ENCODE measurements around the gene SZT2.
"Not testable (repeated sequence)": the region's sequence is repeated elsewhere in the genome, so short reads cannot be mapped to it uniquely, and the experiment has no call there.

SZT2 gene

DNA sequence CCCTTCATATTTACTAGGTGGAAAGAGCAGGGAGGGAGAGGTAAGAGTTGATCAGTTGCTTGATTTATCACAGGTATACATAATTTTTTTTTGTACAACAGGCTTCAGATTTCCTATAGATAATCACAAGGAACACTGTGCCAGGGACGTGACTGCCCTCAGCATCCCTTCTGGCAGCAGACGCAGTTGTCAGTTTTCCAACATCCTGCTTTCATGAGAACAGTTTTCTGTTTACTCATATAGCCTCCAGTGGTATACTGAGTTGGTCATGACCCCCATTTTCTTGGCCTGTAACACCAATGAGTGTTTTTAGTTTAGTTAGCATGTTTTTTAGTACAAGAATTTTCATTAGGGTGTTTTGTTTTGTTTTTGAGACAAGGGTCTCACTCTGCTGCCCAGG, 103.1 kb downstream of the SZT2 start:
- no peak for DNase-seq (ENCODE audit: low spot score)

DNA sequence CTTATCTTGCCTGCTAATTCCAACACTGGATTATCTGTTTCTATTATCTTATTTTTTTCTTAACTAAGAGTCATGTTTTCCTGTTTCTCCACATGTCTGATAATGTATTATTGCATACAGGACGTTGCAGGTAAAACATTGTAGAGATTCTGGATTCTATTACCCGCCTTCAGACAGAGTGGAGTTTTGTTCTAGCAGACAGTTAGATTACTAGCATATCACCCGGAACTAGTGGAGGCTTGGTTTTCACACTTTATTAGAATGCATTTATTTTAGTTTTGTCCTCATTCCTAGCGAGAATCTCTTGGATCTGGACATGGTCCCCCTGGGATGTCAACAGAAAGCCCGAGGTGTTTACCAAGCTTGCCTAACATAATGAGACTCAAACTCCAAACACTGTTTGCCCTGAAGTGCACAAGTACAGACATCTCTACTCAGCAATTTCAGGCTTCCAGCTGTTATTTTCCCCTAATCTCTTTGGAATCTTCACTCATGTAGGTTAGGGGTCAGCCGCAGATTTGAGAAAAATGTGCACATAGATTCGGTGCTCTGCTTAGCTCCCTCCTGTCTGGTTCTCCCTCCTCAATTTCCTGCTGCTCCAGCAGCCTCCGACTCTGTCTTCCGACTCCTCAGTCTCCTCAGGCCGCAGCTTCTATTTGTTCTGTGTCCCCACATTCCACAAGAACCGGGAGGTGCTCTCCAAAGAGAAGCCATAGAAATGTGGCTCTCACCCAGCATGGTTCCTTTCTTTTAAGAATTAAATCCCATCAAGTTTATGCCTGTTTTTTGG, 104.2 kb downstream of the SZT2 start:
- DNase-seq (ENCODE audit: low spot score), result no peak

DNA sequence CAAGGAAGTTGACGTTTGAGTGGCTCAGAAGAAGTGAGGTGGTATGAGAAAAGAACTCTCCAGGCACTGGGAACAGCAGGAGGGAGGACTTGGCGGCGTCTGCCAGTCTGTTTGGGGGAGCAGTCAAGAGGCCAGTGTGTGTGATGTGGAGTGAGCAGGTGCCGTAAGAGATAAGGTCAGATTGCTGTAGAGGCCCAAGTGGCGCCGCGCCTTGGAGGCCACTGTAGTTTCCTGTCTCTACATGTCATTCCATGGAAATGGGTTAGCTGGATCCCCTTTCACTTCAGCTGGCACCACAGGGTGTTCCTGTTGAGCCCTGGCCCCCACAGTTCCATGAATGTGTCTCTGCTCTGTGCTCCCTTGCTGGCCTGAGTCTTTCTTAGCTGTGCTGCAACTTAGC, 105.5 kb downstream of the SZT2 start:
- no peak for DNase-seq (ENCODE audit: low spot score)

DNA sequence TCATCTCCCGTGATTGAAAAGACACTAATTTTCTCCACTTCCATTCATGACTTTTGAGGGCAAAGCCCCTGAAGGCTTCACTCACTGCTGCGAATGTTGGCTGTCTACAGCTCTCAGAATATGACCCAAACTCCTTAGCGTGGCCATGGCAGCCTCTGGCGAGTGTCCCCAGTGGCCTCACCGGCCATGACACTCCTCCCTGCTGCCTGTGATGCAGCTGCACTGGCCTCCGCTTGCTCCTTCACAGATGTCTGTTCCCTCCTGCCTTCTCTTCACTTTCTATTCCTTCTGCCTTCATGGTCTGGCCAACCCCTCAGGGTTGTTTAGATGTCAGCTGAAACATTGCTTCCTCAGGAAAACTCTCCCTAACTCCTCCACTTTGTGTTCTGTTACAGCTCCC, 110.2 kb downstream of the SZT2 start:
- DNase-seq (ENCODE audit: low spot score), result no peak

DNA sequence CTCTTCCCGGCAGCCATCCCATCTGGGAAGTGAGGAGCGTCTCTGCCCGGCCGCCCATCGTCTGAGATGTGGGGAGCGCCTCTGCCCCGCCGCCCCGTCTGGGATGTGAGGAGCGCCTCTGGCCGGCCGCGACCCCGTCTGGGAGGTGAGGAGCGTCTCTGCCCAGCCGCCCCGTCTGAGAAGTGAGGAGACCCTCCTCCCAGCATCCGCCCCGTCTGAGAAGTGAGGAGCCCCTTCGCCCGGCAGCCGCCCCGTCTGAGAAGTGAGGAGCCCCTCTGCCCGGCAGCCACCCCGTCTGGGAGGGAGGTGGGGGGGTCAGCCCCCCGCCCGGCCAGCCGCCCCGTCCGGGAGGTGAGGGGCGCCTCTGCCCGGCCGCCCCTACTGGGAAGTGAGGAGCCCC, 112.1 kb downstream of the SZT2 start:
- DNase-seq (ENCODE audit: low spot score), result not testable (repeated sequence)

DNA sequence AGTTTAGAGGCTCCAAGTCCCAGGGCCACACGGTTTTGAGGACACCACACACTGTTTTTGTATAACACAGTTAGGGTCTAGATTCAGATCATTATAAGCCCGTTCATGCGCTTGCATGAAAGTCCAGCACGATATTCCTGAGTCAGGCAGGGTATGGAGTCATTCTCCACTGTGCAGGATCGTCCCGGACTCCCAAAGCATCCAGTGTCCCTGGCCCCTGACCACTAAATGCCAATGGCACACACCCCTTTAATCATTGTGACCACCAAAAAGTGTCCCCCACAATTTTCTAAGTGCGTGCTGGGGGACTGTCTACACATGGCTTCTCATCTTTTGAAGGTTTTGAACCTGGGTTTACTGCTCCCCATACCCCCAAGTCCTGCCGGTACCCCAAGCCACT, 113.8 kb downstream of the SZT2 start:
- no peak for DNase-seq (ENCODE audit: low spot score)

Measured in activated CD4-positive, alpha-beta T cell treated with anti-CD3 and anti-CD28 coated beads, Interleukin-2, Interleukin-4, amounts not matched to agents 100 ng/mL and 50 ng/mL, durations not matched to agents 16 hours and 8 hours (primary cell).